Dermis blood vessel endothelial cell (primary cell): ENCODE results near the gene CAMTA1. TPM values are rescaled to one million over a fixed set of nuclear protein-coding genes. Genes with fewer than 3 reads are reported as not detected.

Experiments used
- DNase-seq: peaks from one replicate; pipeline ENCODE4 v3.0.0; 2010
- total RNA-seq: library from RNA; depleted of rRNA; stranded (reverse); fragments of >200 nt; gene quantifications from 2 replicates; pipeline ENCODE4 v1.2.3, GENCODE V29; 2014

Gene CAMTA1
- total RNA-seq, 1 donor from 2014 or later: 58.4 TPM

- DNase-seq: no peak
These were observed 723.0 kb downstream of the CAMTA1 start for GRCh38 chr1:7508052-7508933.

GRCh38 chr1:7508934-7509519, 723.8 kb downstream of the CAMTA1 start:
- no peak for DNase-seq

DNA sequence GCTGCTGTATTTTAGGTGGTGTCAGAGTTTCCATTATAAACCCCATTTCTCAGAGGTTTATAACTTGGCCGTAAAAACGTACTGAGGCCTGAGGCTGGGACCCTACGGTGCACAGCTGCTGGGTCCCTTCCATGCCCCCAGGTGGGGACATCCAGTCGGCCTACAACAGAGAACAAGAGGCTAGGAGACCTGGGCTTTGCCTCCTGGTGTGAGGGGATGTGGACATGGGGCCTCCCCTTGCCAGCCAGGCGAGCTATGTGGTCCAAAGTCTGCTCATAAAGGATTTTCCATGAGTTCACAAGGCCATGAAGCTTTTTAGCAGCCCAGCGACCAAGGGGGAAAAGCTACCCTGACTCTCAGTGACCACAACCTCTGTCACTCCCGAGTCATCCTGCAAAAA, 724.3 kb downstream of the CAMTA1 start:
- DNase-seq: no peak

- DNase-seq: no peak
These were observed 725.2 kb downstream of the CAMTA1 start for GRCh38 chr1:7510389-7510931.

DNA sequence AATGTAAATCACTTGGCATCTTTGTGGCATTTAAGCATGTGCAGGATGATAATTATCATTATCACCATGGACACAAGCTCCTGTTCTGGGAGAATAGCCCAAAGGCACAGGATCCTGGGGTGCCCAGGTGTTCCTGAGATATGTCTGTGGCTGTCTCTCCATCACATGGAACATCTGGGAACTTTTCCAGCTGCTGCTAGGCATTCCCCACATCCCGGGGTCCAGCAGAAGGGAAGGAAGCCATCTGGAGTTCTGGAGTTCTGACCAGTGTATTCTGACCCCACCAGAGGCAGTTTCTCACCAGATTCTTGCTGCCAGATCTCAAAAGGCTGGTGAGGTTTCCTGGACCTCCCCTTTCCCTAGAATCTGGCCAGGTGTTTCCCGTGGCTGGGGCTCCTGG, 726.1 kb downstream of the CAMTA1 start:
- no peak for DNase-seq

DNA sequence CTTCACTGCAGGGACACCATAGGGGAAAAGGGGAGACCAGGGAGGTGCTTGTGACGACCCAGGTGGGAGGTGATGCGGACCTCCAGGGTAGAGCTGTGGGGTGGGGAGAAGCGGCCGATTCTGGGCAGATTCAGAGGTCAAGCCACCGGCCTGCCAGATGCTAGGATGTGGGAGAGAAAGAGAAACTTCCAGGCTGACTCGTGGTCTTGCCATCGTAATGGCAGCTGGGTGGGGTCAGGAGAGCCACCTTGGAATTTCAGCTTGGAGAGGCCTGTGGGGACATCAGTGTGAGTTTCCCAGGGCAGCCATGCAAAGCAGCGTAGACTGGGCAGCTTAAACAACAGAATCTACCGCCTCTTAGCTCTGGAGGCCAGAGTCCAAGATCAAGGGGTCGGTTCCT, 727.8 kb downstream of the CAMTA1 start:
- DNase-seq: no peak

- DNase-seq: no peak
These were observed 729.9 kb downstream of the CAMTA1 start for GRCh38 chr1:7515175-7515574.

DNA sequence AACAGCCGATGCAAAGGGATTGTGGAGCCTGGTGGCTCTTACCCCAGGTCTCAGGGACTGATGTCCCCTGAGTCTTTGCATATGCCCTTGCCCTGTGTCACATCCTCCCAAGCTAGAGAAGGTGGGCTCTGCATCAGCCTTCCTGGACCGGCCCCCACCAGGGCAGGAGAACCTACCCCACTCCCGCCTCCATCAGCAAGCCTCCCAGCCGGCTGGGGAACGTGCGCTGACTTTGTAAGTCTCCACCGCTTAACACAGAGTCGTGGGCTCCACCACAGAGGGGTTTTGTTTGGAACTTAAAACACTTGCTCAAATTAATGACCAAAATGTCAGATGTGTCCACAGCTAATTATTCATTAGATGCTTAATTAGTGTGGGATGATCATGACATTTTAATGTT, 730.6 kb downstream of the CAMTA1 start:
- no peak for DNase-seq

DNA sequence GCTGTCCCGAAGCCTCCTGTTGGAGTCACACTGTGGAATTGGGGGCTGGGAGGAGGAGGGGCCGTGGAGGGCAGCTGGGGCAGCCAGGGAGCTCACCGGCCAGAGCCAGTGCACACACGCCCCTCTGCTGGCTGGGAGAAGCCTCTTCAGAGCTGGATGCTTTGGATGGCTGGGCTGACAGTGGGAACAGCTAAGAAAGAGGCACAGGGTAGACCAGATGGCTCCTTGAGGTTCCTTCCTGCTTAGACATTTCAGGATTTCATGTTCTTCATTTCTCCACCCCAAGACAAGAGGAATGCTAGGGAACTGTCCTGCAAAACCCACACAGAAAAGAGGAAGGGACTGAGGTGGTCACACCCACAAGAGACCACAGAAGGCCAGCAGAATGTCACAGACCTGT, 731.1 kb downstream of the CAMTA1 start:
- no peak for DNase-seq

DNA sequence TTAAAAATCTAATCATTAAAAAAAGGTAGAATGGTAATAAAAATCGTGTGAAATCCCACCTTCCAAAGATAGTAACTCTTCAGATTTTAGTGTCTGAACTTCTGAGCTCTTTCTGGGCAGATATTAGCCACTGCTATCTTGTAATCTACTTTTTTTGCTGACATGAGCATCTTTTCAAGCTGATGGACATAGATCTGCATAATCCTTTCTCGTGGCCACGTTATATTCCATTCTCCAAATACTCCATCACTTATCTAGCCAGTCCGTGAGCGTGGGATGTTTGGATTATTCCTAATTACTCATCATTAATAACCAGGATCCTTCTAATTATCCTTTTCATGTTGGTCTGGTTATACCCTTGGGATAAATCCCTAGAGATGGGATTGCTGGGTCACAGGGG, 731.7 kb downstream of the CAMTA1 start:
- DNase-seq: no peak

DNA sequence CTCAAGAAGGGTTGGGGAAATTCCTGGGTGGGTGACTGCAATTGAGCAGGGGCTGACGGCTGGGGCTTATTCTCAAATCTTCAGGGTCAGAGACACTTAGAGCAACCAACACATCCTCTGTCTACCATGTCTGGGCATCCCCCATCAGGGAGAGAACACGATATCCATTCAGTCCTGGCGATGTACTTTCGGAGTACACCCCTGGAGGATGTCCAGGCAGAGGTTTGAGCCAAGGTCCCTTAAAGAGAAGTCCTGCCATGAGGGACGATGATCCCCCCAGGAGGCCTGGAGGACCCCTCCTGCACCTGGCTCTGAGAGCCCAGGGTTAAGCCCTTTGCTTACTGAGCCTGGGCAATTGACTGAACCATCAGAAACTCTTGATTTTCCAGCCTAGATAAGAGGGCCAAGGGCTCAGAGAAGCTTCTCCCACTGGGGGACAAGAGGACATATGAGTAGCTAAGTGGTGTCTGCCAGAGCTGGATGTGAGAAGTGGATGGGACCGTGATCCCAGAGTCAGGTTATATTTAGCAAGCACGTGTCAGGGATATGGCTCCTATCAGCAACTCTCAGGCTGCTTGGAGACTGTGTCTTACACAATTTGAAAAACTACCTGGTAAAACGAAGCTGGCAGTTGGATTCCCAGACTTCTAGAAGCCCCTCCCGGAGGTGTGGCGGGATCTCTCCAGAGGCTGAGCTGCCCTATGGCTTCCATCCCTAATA, 732.5 kb downstream of the CAMTA1 start:
- DNase-seq: no peak

DNA sequence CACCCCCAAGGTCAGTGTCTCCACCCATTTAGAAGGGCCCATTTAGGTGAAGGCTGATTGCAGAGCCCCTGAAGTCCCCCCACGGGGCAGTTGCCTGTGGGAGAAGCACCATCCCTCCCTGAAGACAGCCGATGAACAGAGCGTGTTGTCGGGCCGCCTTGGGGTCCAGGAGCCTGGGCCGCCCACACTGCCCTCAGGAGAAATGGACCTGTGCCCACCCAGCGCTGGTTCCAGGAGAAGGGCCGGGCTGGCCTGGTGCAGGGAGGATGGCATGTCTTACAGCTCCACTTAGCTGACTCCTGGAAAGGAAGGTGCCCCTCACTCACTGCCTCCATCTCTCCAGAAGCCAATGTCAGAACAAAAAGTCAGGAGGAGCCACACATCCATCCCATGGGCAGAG, 733.2 kb downstream of the CAMTA1 start:
- DNase-seq: no peak

DNA sequence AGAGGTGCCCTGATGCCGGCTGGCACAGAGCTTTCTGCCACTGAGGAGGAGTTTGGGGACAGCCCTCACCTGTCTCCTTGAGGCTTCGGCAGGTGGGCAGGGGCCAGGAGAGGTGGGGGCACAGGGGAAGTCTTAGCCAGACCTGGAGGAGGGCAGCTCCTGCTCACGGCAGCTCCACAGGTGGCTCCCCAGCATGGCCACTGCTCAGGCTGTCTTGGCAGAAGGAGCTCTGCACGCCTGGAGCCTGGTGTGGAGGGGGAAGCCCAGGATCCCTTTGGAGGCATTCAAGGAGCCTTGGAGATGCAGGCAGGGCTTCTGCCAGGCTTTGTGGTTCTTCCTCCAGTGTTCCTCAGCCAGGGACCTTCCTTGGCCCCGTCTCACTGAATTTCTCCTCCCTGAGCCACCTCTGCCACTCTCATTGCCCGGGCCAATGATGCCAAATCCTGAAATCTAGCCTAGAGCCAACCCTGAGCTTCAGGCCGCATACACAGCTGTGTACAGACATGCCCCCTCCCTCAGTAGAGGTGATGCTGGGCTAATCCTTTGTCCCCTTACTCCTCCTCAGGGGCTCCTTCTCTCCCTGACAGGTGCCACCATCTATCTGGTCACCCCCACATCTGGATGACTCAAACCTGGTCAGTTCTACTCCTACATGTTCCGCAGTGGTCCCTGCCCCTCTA, 734.1 kb downstream of the CAMTA1 start:
- no peak for DNase-seq

- DNase-seq: no peak
These were observed 734.7 kb downstream of the CAMTA1 start for GRCh38 chr1:7519861-7520395.

DNA sequence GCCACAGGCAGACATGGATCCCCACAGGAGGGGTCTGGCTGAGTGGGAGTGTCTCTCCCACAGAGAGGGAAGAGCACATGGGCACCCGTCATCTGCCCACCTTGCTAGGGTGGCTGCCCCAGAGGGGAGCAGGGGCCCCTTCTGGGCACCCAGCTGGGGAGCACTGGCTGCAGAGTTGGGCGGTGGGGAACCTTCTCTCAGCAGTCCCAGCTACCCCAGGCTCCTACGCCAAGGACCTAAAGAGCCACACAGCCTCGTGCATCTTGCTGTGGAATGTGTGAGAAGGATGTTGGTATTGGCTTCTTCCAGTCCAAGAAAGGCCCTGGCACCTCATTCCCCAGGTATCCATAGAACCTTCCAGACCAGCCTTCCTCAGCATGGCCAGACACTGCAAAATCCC, 735.2 kb downstream of the CAMTA1 start:
- no peak for DNase-seq

- no peak for DNase-seq
These were observed 739.4 kb downstream of the CAMTA1 start for GRCh38 chr1:7524341-7525337.

DNA sequence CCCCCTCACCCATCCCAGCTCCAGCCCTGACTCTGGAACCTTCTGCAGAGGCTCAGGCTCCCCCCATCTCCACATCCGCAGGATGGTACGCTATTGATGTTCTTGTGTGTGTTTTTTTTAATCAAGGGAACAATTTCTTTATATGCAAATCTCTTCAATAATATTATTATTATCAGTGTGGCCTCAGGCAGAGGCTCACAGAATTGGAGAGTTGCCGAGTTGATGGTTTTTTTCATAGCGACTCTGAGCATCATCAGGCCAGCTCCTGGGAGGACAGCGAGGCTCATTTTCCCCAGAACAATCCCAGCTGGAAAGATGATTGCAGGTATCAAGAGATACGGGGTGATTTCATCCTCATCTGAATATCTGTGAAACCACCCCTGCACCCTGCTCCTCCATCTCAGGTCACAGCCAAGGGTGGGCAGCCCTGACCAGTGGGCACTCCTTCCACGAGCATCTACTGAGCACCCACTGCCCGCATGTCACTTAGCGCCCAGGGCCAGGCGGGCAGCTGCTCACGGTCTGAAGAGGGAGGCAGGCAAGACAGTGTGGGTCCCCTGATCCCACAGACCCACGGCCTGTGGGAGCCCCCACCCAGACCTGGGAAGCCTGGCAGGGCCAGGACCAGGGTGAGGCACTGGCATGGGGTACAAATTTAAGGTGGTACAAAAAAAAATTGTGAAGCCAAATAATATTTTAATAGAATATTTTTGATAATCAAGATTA, 740.2 kb downstream of the CAMTA1 start:
- DNase-seq: no peak

- DNase-seq: no peak
These were observed 741.1 kb downstream of the CAMTA1 start for GRCh38 chr1:7526196-7526866.

GRCh38 chr1:7526867-7527732, 741.8 kb downstream of the CAMTA1 start:
- no peak for DNase-seq
